GM12873 (cell line): ENCODE results near the gene CRYGA.

Experiments used
- CTCF ChIP-seq: IDR thresholded peaks from 2 replicates; pipeline ENCODE4 v1.5.1; 2012; ENCODE audit warnings: low read depth, mild to moderate bottlenecking, moderate library complexity, low read length, control low read depth; ENCODE audit not compliant: insufficient read depth; ENCODE audit errors: missing control alignments

The CRYGA gene

GRCh38 chr2:208118918-208119317 lies 44.5 kb downstream of the CRYGA start:
- no peak for TF ChIP-seq CTCF

- no peak for TF ChIP-seq CTCF
Measured at GRCh38 chr2:208112969-208113368, 50.4 kb downstream of the CRYGA start.
